DND-41 (cell line): Measurements from ENCODE around the gene AP1G2.

Experiments used
- EZH2 ChIP-seq: IDR thresholded peaks from 3 replicates; pipeline ENCODE4 v1.6.1; 2012; ENCODE audit warnings: borderline replicate concordance, low read depth, mild to moderate bottlenecking, moderate library complexity, low read length, inconsistent platforms; ENCODE audit not compliant: severe bottlenecking
- TF ChIP-seq, protein P1 (sequence below): IDR thresholded peaks from 2 replicates; pipeline ENCODE4 v1.5.1; 2012; ENCODE audit warnings: borderline replicate concordance, low read length, moderate library complexity, mild to moderate bottlenecking; ENCODE audit not compliant: poor library complexity, severe bottlenecking; ENCODE audit errors: extremely low read depth

DNA sequence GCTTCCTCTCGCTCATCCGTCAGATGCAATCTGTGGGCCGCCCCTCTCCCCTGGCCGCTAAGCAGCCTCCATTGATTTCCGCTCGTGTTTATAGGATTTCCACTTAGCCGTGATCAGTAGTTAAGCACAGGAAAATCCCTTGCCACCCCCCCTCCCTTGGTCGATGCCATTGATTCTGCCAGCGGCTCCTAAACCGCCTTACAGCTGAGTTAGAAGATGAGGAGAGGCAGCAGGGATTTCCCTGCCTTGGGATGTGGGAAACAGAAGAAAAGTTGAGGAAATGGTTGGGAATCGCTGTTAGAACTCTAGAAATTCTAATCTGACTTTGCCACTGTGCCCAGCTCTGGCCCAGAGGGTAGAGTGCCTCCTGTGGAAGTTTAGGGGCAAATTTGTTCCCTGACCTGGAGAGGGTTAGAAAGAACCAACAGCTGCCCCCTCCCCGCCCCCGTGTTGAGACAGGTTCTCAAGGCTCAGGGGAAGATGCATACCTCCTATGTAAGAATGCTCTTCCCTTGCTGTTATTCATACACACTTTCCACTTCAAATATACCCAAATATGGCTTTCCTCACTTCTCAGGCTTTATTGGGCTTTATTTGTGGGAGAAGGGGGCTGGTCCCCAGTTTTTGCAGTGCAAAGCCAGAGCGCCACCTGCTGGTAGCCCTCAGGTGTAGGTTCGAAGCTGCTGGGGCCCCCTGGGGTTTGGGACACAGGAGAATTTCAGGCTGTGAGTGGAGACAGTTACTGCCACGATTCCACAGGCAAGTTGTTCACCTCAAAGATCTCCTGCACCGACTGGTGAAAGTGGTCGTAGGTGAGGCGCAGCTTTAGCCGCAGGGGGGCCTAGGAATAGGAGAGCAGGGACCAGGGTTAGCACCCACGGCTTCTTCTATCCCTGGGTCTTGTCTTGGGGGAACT lies 8.3 kb downstream of the AP1G2 start:
- no peak for TF ChIP-seq EZH2
- TF ChIP-seq, protein P1, sequence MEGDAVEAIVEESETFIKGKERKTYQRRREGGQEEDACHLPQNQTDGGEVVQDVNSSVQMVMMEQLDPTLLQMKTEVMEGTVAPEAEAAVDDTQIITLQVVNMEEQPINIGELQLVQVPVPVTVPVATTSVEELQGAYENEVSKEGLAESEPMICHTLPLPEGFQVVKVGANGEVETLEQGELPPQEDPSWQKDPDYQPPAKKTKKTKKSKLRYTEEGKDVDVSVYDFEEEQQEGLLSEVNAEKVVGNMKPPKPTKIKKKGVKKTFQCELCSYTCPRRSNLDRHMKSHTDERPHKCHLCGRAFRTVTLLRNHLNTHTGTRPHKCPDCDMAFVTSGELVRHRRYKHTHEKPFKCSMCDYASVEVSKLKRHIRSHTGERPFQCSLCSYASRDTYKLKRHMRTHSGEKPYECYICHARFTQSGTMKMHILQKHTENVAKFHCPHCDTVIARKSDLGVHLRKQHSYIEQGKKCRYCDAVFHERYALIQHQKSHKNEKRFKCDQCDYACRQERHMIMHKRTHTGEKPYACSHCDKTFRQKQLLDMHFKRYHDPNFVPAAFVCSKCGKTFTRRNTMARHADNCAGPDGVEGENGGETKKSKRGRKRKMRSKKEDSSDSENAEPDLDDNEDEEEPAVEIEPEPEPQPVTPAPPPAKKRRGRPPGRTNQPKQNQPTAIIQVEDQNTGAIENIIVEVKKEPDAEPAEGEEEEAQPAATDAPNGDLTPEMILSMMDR = peak; percentile 90
